ENCODE data around the gene CCIN. TPM values are rescaled to one million over a fixed set of nuclear protein-coding genes. Genes with fewer than 3 reads are reported as not detected.

Gene CCIN
- total and polyA plus RNA-seq, 3 donors from 2014 or later, result 48.7 to 171 (median 84.8) TPM

DNA sequence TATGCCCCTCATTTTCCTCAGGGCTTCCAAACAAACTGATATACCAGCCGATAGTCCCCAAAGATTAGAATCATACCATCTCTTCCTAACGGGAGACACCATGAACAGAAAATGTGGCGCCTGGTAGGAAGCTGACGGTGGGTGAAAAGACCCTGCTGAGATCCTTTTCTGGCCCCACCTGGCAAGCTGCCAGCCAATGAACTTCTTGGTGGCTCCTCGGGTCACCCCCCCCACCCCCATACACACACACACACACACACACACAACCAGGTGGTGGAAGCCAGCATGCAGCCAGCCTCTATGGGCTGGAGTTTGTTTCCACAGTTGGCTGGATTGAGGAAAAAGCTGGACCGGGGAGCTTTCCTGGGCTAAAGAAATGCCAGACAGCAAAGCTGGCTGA, 4.8 kb upstream of the CCIN start:
- intact Hi-C loops (cut with DNase I; ENCODE audit: low total_unique reads), result loop anchor here (10.0 kb wide), 1 partner anchor 60 kb away; no protein-coding TSS in a partner anchor
- no peak for DNase-seq
- TF ChIP-seq POLR2A (IDR thresholded peaks at IDR 0.05) (no peak), CTCF (IDR thresholded peaks at IDR 0.05) (no peak)
- peak overlapping the region in 1 of 2 donors; percentile 74 for H3K27ac ChIP-seq
- no peak overlapping the region for H3K4me3 ChIP-seq
- no peaks in the 10 kb centered on the region for H3K36me3 ChIP-seq (ENCODE audit: low read depth, missing control alignments)
- H3K27me3 ChIP-seq, result no peaks in the 10 kb centered on the region
- no peaks in the 10 kb centered on the region for H3K9me3 ChIP-seq
- WGBS, 2 donors, result 88 to 90% methylated on average over 6 of the region's 6 CpGs
- peaks cover 9% of the 10 kb centered on the region for H3K4me1 ChIP-seq

DNA sequence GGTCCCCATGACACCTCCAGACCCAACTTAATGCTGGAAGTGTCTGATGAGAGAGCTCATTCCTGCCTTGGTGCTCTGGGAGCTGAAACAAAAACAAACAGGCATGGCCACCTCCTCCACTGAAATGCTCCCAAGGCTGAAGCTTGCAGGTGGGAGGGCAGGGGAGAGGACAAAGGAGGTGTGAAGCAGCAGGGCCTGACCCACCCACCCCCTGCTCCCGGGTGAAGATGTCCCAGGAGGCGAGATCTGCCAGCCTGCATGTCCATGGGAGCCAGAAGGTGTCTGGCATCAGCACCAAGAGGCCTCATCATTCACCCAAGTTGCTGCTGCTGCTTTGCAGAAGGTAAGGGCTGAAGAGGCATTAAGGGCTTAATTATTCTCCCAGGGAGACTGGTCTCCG, 4.2 kb upstream of the CCIN start:
- TF ChIP-seq CTCF (IDR thresholded peaks at IDR 0.05) (no peak), POLR2A (IDR thresholded peaks at IDR 0.05) (no peak)
- Histone ChIP-seq H3K27me3 (no peaks in the 10 kb centered on the region), H3K27ac (peak overlapping the region in 1 of 2 donors; percentile 74), H3K36me3 (ENCODE audit: low read depth, missing control alignments) (no peaks in the 10 kb centered on the region), H3K4me3 (no peak overlapping the region), H3K9me3 (no peaks in the 10 kb centered on the region), H3K4me1 (peaks cover 9% of the 10 kb centered on the region)
- DNase-seq, result no peak
- intact Hi-C loops (cut with DNase I; ENCODE audit: low total_unique reads), result loop anchor here (5.0 to 10.0 kb wide), 2 partner anchors 60 to 157 kb away; no protein-coding TSS in a partner anchor
- WGBS, 2 donors, result 66 to 77% methylated on average over 3 of the region's 3 CpGs

- 14 to 39% methylated on average over 9 to 12 of the region's 12 CpGs for WGBS, 2 donors
- H3K27me3 ChIP-seq, result no peaks in the 10 kb centered on the region
- no peak for DNase-seq
- H3K36me3 ChIP-seq (ENCODE audit: low read depth, missing control alignments), result no peaks in the 10 kb centered on the region
- H3K9me3 ChIP-seq, result no peaks in the 10 kb centered on the region
- peaks cover 9% of the 10 kb centered on the region for H3K4me1 ChIP-seq
- H3K27ac ChIP-seq, result peak overlapping the region in 1 of 2 donors; percentile 74
- no peak for TF ChIP-seq POLR2A (IDR thresholded peaks at IDR 0.05)
- TF ChIP-seq CTCF (IDR thresholded peaks at IDR 0.05), result no peak
- peak overlapping the region; percentile 55 to 61 for H3K4me3 ChIP-seq
- intact Hi-C loops (cut with DNase I; ENCODE audit: low total_unique reads), result loop anchor here (5.0 to 10.0 kb wide), 2 partner anchors 61 to 157 kb away; no protein-coding TSS in a partner anchor
Observed at GRCh38 chr9:36165826-36166167, 3.4 kb upstream of the CCIN start.

DNA sequence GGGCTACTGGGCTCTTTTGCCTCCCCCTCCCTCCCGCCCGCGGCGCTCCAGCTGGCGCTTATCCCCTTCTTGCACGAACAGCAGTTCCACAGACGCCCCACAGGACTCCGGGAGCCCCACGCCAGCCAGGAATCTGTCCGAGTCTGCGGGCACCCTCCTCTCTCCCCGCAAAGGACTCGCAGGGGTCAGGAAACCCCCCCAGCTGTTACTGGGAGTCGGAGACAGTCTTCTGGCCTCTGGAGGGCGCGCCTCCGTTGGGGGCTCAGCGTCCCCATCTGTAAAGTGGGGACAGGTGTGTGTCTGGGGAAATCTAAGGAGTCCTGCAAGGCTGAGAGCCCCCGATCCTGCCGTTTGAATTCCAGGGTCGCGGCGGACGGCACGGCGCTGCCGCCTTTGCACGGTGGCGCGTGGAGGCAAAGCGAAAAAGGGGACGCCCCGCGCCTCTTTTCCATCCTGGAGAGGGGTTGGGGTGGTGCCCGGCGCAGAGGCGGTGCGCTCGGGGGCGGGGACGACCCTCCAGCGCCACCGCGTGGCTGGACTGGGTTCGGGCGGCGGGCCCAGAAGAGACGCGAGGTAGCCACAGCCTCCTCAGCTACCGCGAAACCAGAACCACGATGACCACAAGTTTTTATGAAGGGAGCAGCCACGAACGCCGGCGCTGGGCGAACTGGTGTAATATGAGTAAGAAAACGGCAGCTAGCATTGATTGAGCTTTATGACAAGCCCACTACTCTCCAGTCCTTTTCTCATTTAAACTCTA, 2.8 kb upstream of the CCIN start:
- intact Hi-C loops (cut with DNase I; ENCODE audit: low total_unique reads), result loop anchor here (5.0 to 10.0 kb wide), 2 partner anchors 62 to 156 kb away; no protein-coding TSS in a partner anchor
- Histone ChIP-seq H3K9me3 (no peaks in the 10 kb centered on the region), H3K27me3 (no peaks in the 10 kb centered on the region), H3K27ac (peak overlapping the region in 1 of 2 donors; percentile 74), H3K36me3 (ENCODE audit: low read depth, missing control alignments) (no peaks in the 10 kb centered on the region), H3K4me1 (peaks cover 9% of the 10 kb centered on the region), H3K4me3 (peak overlapping the region; percentile 55 to 61)
- DNase-seq, result peak; percentile 84
- WGBS, 2 donors, result 0 to 3% methylated on average over 25 to 57 of the region's 58 CpGs
- TF ChIP-seq POLR2A (IDR thresholded peaks at IDR 0.05), result no peak
- TF ChIP-seq CTCF (IDR thresholded peaks at IDR 0.05), result peak; percentile 75 to 94 (median 85)
